Middle frontal gyrus (tissue), 1 donor: Measurements from ENCODE around the gene TTC9C.
A peak's percentile ranks its signal among the peaks of the same experiment; 100 is the strongest.
"Not testable (repeated sequence)": the region's sequence is repeated elsewhere in the genome, so short reads cannot be mapped to it uniquely, and the experiment has no call there.

Source experiments
- DNase-seq: peaks from one replicate; pipeline ENCODE4 v3.0.0-alpha.2; 2015; ENCODE audit warnings: low spot score; ENCODE audit errors: extremely low spot score

The TTC9C gene

DNA sequence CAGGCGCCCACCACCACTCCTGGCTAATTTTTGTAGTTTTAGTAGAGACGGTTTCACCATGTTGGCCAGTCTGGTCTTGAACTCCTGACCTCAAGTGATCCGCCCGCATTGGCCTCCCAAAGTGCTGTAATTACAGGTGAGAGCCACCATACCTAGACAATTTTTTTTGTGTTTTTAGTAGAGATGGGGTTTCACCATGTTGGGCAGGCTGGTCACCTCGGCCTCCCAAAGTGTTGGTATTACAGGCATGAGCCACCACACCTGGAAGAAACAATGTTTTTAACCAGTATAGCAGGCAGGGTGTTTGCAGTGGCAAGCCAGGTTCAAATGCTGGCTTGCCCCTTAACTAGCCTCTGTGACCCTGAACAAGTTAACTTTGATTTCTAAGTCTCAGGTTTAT, 21.6 kb downstream of the TTC9C start:
- DNase-seq = not testable (repeated sequence)

DNA sequence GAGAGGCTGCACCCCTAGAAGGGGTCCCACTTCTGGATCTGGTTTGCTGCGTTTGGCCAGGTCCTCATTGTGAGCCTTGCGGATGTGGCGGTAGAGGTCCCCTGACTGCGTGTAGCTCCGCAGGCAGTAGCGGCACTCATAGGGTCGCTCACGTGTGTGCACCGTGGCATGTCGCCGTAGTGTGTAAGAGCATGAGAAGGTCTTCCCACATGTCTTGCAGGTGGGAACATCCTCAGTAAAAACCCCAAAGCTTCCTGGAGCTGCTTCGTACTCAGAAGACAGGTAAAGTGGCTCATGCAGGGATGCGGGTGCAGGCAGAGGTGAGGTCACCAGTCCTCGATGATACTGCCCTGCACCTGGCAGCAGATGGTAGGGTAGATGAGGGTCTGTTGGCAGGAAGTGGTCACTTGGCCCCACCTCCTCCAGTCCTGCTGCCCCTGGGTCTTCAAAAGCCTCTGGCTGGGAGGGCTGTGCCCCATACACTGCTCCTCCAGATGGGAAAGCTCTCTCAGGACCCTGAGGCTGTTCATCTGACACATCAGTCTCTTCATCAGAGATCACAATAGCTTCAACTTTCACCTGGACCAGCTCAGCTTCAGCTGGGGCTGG, 24.0 kb downstream of the TTC9C start:
- no peak for DNase-seq

DNA sequence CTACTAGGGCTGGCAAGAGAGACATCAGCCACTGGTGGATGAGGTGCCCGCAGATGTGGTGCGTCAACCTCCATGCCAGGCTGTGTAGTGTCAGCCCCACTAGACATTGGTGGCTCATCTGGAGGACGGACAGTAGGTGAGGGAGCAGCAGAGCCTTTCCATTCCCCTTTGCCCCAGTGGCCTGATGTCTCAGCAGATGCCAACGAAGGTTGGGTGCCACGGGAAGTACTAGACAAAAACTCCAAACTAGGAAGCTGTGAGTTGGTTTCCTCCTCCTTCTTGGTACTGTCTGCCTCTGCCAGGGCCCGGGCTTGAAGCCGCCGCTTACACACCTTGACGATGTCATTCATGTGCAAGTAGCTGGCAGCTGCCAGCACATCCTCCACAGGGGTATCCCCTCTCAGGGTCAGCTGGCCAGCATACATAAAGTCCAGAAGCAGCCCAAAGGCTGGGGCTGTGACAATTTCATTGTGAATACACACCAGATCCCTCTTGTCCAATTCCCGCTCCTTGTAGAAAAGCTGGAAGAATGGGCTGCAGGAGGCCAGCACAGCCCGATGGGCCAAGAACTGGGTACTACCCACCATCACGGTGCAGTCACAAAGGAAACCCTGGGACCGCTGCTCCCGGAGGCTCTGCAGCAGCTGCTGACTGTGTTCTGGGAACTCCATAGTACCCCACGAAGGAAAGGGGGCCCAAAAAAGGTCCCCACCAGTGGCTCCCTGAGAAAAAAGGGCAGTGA, 24.9 kb downstream of the TTC9C start:
- DNase-seq = no peak

DNA sequence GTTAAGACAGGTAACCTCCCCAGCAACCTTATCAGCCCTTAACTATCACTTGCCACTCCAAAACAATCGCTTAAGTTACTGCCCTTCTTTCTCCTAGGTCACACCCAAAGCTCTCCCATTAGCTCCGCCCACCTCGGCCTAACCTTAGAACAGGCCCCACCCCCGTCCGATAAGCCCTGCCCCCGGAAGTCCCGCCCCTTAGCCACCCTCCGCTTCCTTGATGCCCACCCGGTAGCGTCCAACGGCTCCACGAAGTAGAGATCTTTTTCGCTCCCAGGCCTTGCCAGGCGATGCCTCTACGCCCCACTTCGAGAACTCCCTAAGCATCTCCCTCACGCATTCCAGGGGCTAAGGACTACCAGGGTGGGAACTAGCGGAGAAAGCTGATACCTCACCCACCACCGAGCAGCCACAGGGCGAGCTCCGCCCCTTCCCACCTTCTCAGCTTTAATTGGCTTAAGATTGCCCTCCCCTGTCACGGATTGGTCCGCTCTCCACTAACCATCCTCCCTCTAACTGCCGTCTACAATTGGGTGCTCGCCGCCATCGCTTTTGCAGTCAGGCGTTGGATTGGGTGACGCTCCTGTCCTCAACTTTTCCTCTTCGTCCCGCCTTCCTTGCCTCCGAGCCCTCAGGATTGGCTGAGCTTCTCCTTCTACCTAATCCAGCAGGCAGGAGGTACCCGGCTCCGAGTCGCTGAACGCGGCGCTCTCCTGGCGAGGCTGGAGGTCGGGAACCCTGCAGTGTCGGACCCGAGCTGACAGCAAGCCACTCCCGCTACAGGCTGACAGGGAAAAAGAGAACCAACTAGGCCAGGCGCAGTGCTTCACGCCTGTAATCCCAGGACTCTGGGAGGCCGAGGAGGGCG, 25.7 kb downstream of the TTC9C start, which contains the start of gene ZBTB3:
ZBTB3 (minus strand) TSS at position 425 of the 868 bp plus-strand sequence. CDS start 496 bp downstream, outside the sequence.
- DNase-seq = peak; percentile 95

DNA sequence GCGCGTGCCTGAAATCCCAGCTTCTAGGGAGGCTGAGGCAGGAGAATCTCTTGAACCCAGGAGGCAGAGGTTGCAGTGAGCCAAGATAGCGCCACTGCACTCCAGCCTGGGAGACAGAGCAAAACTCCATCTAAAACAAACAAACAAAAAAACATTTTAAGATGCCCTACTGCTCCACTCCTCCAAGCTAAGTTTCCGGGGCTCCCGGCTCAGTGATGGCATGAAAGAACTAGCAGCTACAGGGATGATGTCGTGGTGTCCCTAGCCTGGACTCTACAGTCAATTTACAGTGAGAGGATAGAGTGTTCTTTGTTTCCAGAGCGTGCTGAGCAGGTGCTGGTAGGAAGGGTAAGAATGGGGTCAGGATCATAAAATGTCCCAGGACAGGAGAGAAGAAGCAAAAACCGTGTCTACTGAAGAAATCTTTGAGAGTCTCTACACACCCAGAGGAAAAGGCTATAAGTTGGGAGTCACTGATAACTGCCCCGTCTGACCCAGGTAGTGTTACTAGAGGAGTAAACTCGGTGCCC, 26.9 kb downstream of the TTC9C start:
- no peak for DNase-seq

DNA sequence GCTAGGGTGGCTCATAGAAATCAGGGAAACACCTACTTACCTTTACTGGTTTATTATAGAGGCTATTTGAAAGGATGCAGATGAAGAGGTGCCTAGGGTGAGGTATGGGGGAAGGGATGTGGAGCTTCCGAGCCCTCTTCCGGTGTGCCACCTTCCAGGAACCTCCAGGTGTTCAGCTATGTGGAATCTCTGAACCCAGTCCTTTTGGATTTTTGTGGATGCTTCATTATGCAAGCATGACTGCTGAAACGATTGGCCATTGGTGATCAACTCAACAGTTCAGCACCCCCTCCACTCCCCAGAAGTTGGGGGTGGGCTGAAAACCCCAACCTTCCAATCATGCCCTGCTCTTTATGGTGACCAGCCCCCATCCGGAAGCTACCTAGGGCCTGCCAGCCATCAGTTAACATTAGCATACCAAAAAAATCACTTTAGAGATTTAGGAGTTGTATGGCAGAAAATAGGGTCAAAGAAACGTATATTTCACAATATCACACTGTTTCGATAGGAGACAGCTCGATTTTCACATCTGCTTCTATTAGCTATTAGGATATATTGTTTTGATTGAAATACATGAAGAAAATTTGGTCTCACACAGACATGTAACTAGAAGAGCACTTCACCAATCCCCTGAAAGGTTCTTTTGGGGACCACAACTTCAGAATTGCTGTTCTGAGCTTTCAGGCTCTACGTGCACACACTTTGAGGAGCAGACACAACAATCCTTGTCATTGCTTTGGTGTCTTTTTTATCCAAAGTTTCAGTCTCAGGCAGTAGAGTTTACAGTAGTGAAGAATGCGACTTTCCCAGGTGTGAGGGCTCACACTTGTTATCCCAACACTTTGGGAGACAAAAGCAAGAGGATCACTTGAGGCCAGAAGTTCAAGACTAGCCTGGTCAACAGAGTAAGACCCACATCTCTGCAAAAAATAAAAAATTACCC, 29.8 kb downstream of the TTC9C start:
- DNase-seq = no peak

DNA sequence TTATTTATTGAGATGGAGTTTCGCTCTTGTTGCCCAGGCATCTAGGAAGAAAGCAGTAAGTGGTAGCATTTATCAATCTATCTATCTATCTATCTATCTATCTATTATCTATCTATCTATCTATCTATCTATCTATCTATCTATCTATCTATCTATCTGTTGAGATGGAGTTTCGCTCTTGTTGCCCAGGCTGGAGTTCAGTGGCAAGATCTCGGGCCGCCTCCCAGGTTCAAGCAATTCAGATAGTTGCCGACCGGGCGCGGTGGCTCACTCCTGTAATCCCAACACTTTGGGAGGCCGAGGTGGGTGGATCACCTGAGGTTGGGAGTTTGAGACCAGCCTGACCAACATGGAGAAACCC, 32.6 kb downstream of the TTC9C start:
- DNase-seq = not testable (repeated sequence)

DNA sequence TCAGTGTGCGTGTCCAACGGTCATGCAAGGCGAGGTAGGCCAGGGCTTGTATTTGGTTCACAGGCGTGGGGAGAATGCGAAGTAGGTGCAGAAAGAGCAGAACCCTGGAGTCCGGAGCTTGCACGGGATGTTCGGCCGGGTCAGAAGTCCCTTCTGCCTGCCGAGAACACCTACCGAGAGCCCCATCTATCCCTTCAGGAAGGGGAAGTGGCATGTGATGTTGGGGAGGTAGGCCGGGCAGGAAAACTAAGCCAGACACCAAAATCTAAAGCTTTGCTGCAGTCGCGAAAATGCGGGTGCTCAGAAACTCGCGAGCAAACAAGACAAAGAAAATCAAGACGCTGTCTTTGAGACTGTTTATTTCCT, 42.5 kb downstream of the TTC9C start:
- no peak for DNase-seq

DNA sequence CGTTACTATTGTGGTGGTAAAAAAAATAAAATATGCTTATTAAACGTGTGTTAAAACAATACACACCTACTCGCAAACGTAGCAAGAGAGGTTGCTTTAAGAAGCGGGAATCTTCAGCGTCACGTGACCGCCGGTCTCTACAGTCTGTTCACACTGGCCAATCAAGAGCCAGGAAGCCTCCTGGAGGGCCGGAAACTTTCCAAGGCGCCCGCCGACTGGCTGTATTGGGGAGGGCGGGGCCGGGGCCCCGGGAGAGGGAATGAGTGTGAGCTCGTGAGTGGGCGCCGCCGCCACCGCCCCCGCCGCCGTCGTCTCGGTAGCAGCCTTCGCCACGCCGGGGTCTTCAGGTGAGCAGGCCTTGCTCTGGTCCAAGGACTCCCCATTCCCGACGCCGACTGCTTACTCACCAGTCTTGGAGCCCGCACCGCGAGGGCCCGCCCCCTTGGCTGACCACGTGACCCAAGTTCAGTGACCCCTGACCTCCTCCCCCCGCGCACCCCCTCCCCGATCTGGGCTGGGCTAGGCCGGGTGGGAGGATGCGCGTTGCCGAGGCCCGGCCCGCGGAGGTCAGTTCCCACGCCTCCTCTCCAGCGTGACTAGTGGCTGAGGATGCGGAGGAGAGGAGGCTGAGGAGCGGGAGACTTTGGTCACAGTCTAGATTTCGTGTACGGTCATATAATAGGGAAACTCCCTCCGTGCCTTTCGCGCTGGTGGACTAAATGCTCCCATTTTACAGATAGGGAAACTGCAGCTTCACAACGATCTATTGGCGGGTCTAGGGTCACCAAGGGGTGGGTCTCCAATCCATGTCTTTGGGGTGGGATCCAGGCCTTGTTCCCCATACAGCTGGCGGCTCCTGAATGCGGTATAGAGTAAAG, 43.1 kb downstream of the TTC9C start, which contains the start of gene TAF6L:
TAF6L (plus strand) TSS at position 253 of the 878 bp plus-strand sequence. CDS start 4,388 bp downstream, outside the sequence.
- DNase-seq = peak; percentile 96

DNA sequence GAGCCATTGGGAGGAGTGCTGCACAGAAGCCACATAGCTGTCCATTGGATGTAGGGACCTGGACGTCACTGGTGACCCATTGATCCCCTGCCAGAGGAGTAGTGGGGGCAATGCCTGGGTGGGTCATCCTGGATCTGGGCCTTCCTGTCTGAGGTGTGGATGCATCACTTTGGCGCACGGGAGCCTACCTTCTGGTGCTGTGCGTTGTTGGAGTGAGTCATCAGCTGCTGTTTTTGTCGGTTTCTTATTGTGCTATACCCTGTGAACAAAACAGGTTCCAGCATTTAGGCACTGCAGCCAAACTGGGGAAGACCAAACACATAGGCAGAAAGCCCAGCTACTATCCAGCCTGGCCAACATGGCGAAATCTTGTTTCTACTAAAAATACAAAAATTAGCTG, 46.1 kb downstream of the TTC9C start:
- DNase-seq = no peak

DNA sequence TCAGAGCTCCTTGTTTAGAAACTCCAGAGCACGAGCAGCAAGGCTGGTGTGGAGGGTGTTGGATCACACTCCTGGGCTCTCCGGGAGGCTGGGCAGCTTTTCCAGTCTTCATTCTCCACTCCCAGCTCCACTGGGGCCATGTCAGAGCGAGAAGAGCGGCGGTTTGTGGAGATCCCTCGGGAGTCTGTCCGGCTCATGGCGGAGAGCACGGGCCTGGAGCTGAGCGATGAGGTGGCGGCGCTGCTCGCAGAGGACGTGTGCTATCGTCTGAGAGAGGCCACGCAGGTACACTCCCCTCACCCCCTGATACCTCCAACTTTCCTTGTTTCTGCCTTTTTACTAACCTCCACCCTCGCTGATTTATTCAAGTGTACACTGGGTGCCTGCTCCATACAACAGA, 47.4 kb downstream of the TTC9C start:
- DNase-seq = no peak

DNA sequence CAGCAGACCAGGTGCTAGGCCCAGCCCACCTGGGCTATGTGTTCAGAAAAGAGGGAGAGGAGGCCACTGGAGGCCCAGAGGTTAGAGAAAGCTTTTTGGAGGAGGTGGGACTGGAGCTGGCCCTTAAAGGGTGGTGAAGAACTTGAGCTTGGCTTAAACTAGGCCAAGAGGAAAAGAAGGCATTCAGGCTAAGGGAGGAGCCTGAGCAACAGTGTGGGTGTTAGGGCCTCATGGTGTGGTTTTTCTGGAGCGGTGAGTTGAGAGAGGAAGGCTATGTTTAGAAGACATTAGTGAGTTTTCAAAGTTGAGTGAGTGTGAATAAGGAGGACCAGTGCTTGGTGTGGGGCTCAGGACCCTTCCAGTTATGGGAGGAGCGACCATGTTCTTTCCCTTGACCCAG, 49.1 kb downstream of the TTC9C start:
- no peak for DNase-seq

DNA sequence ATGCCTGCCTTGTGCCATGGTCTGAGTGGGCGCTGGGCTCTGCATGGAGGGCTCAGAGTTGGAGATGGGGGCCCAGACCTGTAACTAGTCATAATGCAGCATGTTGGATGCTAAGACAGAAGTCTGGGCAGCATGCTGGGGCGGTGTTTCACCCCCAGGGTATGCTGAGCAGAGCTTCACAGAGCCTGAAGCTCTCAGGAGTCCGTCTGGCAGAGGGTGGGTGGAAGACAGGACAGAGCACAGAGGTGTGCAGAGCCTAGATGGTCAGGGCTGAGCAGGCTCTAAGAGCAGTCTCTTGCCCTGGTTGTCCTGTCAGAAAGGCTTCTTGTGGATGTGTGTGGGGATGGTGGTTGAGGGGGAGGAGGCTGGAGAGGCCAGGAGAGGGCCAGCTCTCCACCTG, 50.2 kb downstream of the TTC9C start:
- DNase-seq = no peak

DNA sequence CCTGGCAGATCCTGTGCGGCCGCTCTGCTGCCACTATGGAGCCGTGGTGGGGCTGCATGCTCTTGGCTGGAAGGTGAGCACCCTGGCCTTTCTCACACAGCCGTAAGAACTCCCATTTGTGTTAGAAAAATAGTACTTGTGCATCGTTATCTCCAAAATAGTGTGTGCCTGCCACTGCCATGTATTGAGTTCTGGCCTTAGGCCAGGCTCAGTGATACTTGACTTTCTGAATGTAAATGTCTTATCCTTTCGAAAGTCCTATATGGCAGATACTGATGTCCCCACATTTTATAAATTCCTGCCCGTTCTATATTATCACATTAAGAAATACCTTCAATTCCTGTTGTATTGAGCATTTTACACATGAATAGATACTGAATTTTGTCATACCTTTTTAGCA, 54.5 kb downstream of the TTC9C start:
- DNase-seq = no peak

DNA sequence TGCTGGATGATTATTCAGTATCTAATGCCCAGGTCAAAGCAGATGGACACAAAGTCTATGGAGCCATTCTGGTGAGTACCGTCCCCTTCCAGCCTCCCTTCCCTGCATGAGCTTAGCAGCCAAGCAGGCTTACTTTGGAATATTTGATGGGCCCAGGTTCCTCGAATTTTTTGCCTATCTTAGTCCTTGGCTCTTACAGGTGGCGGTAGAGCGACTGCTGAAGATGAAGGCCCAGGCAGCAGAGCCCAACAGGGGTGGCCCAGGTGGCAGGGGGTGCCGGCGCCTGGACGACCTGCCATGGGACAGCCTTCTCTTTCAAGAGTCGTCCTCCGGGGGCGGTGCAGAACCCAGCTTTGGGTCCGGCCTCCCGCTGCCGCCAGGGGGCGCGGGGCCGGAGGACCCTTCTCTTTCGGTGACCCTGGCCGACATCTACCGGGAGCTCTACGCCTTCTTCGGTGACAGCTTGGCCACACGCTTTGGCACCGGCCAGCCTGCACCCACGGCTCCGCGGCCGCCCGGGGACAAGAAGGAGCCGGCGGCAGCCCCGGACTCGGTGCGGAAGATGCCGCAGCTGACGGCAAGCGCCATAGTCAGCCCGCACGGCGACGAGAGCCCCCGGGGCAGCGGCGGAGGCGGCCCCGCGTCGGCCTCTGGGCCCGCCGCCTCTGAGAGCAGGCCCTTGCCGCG, 58.2 kb downstream of the TTC9C start:
- no peak for DNase-seq

DNA sequence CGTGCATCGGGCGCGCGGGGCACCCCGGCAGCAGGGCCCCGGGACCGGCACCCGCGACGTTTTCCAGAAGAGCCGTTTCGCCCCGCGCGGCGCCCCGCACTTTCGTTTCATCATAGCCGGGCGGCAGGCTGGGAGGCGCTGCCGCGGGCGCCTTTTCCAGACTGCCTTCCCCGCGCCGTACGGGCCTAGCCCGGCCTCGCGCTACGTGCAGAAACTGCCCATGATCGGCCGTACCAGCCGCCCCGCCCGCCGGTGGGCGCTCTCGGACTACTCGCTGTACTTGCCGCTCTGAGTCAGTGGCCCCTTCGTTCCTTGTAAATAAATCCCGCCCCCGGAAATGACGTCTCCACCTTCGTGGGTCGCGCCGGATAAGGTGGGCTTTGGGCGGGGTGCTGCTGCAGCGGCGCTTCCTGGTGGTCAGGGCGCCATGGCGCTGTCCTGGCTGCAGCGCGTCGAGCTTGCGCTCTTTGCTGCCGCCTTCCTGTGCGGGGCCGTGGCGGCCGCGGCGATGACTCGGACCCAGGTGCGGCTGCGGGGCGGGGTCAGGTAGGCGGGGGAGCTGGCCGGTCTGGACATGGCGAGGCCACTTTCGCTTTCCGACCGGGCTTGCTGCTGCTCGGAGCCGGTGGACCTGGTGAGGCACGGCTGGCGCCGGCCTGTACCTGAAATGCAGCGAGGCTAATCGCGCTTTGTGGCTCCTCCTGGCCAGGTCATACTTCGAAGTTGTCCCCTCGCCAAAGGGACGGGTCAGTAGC, 58.9 kb downstream of the TTC9C start, which contains the start of gene TMEM179B:
TMEM179B (plus strand) TSS at position 398 of the 755 bp plus-strand sequence; CDS start at position 428, 30 bp downstream.
- peak; percentile 92 for DNase-seq
